Spinal cord (tissue), 10 donors: Measurements from ENCODE around the gene DCAF6. TPM values are rescaled to one million over a fixed set of nuclear protein-coding genes. Genes with fewer than 3 reads are reported as not detected.

Experiments used
- DNase-seq, 6 donors: peaks; one replicate each; pipeline versions ENCODE4 v3.0.0 to v3.0.0-alpha.2; 2013 to 2015; ENCODE audit warnings: low spot score in 6 of 6, low read depth in 4 of 6
- H3K27ac ChIP-seq: one replicate; pipeline ENCODE4 v1.5.1; 2013; ENCODE audit warnings: low read depth, low read length, control low read depth
- H3K27me3 ChIP-seq: one replicate; pipeline ENCODE4 v1.6.1; 2013; ENCODE audit warnings: low read length; ENCODE audit not compliant: control insufficient read depth, insufficient read depth
- H3K36me3 ChIP-seq: one replicate; pipeline ENCODE4 v1.6.1; 2013; ENCODE audit warnings: low read length; ENCODE audit not compliant: control insufficient read depth, insufficient read depth
- H3K4me1 ChIP-seq: one replicate; pipeline ENCODE4 v1.6.1; 2013; ENCODE audit warnings: low read length; ENCODE audit not compliant: control insufficient read depth, insufficient read depth
- H3K4me3 ChIP-seq: one replicate; pipeline ENCODE4 v1.5.1; 2013; ENCODE audit warnings: low read depth, low read length, control low read depth
- H3K9me3 ChIP-seq: one replicate; pipeline ENCODE4 v1.6.1; 2013; ENCODE audit warnings: low read length; ENCODE audit not compliant: control insufficient read depth, insufficient read depth
- WGBS: methylation state at CpG from one replicate; pipeline ENCODE4 v1.1.5; 2013; ENCODE audit warnings: missing lambda C conversion rate; ENCODE audit not compliant: insufficient coverage; 5-methylcytosine and 5-hydroxymethylcytosine counted together
- polyA plus RNA-seq, 2 donors: library from polyadenylated mRNA; unstranded; fragments of 120-200 nt; gene quantifications; one replicate each; pipeline ENCODE4 v1.2.1, GENCODE V29; 2013; ENCODE audit not compliant: insufficient read length in 2 of 2
- total RNA-seq, 2 donors: library from RNA; depleted of rRNA in 1 of 2; stranded (reverse); fragments of 120-200 nt in 1 of 2; fragments of >200 nt in 1 of 2; gene quantifications; one replicate each; pipeline versions ENCODE4 v1.2.3 to v1.2.4, GENCODE V29; 2013 to 2014
- donor health status: healthy.

The DCAF6 gene
- total and polyA plus RNA-seq, 4 donors = 43.2 to 55.4 (median 50.0) TPM

- no peak for DNase-seq
- H3K27ac ChIP-seq = no peak overlapping the region
- no peaks in the 10 kb centered on the region for H3K4me1 ChIP-seq
- peak overlapping the region; percentile 12 for H3K4me3 ChIP-seq
- WGBS = no CpG with 5 or more reads among the region's 4 CpGs
- H3K9me3 ChIP-seq = no peaks in the 10 kb centered on the region
- H3K36me3 ChIP-seq = no peaks in the 10 kb centered on the region
- H3K27me3 ChIP-seq = no peaks in the 10 kb centered on the region
Observed at GRCh38 chr1:167933788-167934187, 2.7 kb upstream of the DCAF6 start.

DNA sequence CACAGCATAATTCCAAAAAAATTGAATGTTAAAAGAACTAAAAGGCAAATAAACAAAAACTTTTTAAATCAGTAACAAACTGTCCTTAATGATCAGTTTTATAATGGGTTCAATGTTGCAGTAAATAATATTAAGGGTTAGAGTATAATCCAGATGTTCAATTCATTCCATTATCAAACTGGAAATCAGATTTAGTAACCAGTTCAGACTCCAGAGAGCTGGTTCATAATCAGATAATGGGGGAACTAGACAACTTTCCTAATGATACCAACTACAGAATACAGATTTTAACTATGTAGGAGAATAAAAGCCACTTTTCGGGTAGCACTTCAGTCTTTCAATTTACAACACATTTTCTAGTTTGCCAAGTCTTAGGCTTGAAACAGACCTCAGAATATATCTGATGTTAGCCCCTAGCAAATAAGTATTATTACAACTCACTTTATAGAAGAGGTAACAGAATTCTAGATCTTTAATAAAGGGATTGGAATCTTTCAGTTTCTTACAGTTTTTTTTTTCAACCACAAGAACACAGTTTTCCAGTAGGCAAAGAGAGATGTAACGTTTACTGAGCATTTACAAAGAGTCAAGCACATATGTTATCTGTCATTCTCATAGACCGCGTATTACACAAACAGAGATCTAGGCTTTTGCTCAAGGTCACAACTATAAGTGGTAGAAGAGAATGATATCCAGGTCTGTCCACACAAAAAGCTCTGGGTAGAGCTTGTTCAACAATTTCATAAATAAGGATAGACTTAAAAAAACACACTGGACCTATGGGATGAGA, 1.9 kb upstream of the DCAF6 start:
- Histone ChIP-seq H3K4me1 (no peaks in the 10 kb centered on the region), H3K27me3 (no peaks in the 10 kb centered on the region), H3K4me3 (peak overlapping the region; percentile 74), H3K27ac (peak overlapping the region; percentile 98), H3K36me3 (no peaks in the 10 kb centered on the region), H3K9me3 (no peaks in the 10 kb centered on the region)
- WGBS = no CpG with 5 or more reads among the region's 4 CpGs
- peak in 1 of 6 donors; percentile 4 for DNase-seq

GRCh38 chr1:167935216-167936067, 1.0 kb upstream of the DCAF6 start:
- peak in 4 of 6 donors; percentile 4 to 79 (median 42) for DNase-seq

GRCh38 chr1:167936930-167937708, 636 bp downstream of the DCAF6 start, which contains the start of gene MPC2:
Gene MPC2 (minus strand): TSS chr1:167937072. CDS start chr1:167935841, 1,231 bp downstream.
- Histone ChIP-seq H3K9me3 (no peaks in the 10 kb centered on the region), H3K27me3 (no peaks in the 10 kb centered on the region), H3K36me3 (no peaks in the 10 kb centered on the region), H3K27ac (peak within 1 kb of the TSS; percentile 98), H3K4me1 (no peaks in the 10 kb centered on the region), H3K4me3 (peak within 1 kb of the TSS; percentile 74)
- peak in 4 of 6 donors; percentile 28 to 79 (median 50) for DNase-seq
- 0% methylated on average over 50 of the region's 51 CpGs for WGBS

More at GRCh38 chr1:167935216-167936067, 1.0 kb upstream of the DCAF6 start:
- H3K4me1 ChIP-seq = no peaks in the 10 kb centered on the region
- H3K27me3 ChIP-seq = no peaks in the 10 kb centered on the region
- H3K27ac ChIP-seq = peak overlapping the region; percentile 98
- under 1% methylated on average over 44 of the region's 45 CpGs for WGBS
- H3K9me3 ChIP-seq = no peaks in the 10 kb centered on the region
- H3K4me3 ChIP-seq = peak overlapping the region; percentile 74
- H3K36me3 ChIP-seq = no peaks in the 10 kb centered on the region

DNA sequence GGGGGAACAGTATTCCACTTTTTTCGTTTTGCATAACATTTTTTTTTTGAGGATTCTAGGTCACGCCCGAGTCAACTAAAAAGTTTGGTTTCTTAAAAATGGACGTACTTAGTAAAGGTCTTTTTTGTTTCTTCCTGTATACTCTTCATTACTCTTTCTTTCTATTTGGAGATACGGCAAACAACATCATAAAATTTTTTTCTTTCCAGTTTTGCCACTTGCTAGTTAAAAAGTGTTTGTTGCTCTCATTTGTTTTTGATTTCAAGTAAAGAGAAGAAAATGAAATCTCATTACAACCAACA, 1.2 kb downstream of the DCAF6 start:
- DNase-seq = no peak
- Histone ChIP-seq H3K4me3 (peak overlapping the region; percentile 74), H3K4me1 (no peaks in the 10 kb centered on the region), H3K27ac (peak overlapping the region; percentile 98), H3K27me3 (no peaks in the 10 kb centered on the region), H3K36me3 (no peaks in the 10 kb centered on the region), H3K9me3 (no peaks in the 10 kb centered on the region)
- no CpG with 5 or more reads among the region's 5 CpGs for WGBS

DNA sequence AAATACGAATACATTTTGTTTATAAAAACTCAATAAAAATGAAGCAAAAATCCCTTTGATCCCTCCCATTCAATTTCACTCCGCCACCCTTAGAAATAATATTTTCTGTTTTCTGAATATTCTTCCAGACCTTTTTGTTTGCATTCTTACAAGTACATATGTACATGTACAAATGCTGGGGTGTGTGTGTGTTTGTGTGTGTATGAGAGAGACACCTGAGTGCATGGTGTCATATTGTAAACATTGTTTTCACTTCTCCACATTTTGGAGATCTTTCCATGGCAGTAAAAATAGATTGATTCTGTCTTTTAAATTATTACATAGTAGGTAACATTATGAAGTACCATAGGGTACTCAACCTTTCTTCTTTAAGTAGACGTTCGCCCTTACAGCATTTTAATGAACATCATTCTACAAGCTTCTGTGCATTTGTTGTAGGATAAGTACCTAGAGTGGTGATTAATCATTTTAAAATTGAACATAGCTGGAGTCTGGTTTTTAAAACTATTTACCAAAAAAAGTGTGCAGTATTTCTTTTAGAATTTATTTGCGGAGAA, 1.7 kb downstream of the DCAF6 start:
- no peak for DNase-seq
- H3K4me3 ChIP-seq = peak overlapping the region; percentile 9
- H3K4me1 ChIP-seq = no peaks in the 10 kb centered on the region
- H3K27me3 ChIP-seq = no peaks in the 10 kb centered on the region
- H3K27ac ChIP-seq = no peak overlapping the region
- no peaks in the 10 kb centered on the region for H3K36me3 ChIP-seq
- H3K9me3 ChIP-seq = no peaks in the 10 kb centered on the region
- WGBS = no CpG with 5 or more reads among the region's 5 CpGs

DNA sequence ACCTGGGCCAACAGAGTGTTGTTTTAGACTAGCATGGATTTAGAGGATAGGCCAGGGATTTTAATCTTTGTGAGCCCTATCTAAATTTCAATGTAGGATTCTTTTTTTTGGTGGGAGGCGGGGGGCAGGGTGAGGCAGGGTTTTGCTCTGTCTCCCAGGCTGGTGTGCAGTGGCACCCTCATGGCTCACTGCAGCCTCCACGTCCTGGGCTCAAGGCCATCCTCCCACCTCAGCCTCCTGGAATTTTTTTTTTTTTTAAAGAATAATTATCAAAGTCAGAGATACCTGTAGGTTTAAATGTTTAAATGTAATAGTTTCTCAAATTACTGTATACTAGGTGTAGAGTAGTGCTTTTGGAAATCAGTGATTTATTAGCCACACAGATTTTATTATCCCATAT, 3.8 kb downstream of the DCAF6 start:
- no peaks in the 10 kb centered on the region for H3K27me3 ChIP-seq
- no peak overlapping the region for H3K27ac ChIP-seq
- no peaks in the 10 kb centered on the region for H3K36me3 ChIP-seq
- no CpG with 5 or more reads among the region's 2 CpGs for WGBS
- no peak overlapping the region for H3K4me3 ChIP-seq
- no peak for DNase-seq
- no peaks in the 10 kb centered on the region for H3K9me3 ChIP-seq
- H3K4me1 ChIP-seq = no peaks in the 10 kb centered on the region

DNA sequence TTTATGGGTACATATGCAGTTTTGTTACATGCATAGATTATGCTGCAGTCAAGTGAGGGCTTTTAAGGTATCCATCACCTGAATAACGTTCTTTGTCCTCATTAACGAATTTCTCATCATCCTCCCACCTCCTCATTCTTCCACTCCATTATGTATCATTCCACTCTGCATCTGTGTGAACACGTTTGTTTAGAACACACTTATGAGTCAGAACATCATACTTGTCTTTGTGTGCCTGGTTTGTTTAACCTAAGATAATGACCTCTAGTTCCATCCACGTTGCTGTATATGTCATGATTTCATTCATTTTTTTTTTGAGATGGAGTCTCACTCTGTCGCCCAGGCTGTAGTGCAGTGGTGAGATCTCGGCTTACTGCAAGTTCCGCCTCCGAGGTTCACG, 7.1 kb downstream of the DCAF6 start:
- no peaks in the 10 kb centered on the region for H3K36me3 ChIP-seq
- no peak overlapping the region for H3K27ac ChIP-seq
- no peak overlapping the region for H3K4me3 ChIP-seq
- no peak for DNase-seq
- 100% methylated on average over 5 of the region's 9 CpGs for WGBS
- no peaks in the 10 kb centered on the region for H3K27me3 ChIP-seq
- no peaks in the 10 kb centered on the region for H3K9me3 ChIP-seq
- H3K4me1 ChIP-seq = no peaks in the 10 kb centered on the region

GRCh38 chr1:167947733-167948132, 11.2 kb downstream of the DCAF6 start:
- H3K4me3 ChIP-seq = no peak overlapping the region
- no CpG with 5 or more reads among the region's 2 CpGs for WGBS
- peaks cover 5% of the 10 kb centered on the region for H3K36me3 ChIP-seq
- no peak overlapping the region for H3K27ac ChIP-seq
- no peaks in the 10 kb centered on the region for H3K9me3 ChIP-seq
- H3K27me3 ChIP-seq = no peaks in the 10 kb centered on the region
- no peaks in the 10 kb centered on the region for H3K4me1 ChIP-seq
- DNase-seq = no peak
